SW 1271 (cell line): ENCODE data around the gene CCM2.

Experiments
- DNase-seq, 2 experiments: peaks; one replicate each; lab custom pipeline; 2025; lab: John Stamatoyannopoulos, UW

Gene CCM2

DNA sequence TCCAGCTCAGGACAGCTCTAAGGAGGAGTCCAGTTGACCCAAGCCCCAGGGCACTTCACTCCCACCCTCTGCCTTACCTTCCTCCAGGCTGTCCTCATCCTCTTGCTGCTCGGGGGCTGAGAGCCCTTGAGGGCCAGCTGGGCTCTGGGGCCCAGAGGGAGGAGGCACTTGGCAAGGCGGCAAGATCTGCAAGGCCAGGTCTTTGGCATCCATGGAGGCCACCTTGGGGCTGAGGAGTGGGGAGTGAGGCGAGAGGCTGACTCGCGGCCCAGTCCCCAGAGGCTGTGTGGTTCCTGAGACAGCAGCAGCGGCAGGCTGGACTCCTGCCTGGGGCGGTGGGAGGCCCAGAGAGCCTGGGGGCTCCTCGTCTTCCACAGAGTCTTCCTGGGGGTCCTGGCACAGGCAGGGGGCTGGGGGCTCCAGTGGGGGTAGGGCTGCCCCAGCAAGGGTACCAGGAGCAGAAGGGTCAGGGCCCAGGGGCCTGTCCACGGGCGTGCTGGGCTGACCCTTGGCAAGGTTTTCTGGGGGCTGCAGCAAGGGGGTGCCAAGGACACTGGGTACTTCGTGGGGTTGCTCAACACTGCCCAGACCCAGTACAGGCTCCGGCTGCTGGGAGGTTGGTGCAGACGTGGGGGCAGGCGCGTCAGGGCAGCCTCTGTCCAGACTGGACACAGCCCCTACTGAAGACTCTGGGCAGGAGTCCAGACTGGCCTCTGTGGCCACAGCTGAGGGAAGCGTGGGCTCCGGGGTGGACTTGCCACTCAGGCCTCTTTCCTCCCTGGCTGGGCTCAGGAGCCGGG lies 82.2 kb downstream of the CCM2 start:
- DNase-seq, result no peak

DNA sequence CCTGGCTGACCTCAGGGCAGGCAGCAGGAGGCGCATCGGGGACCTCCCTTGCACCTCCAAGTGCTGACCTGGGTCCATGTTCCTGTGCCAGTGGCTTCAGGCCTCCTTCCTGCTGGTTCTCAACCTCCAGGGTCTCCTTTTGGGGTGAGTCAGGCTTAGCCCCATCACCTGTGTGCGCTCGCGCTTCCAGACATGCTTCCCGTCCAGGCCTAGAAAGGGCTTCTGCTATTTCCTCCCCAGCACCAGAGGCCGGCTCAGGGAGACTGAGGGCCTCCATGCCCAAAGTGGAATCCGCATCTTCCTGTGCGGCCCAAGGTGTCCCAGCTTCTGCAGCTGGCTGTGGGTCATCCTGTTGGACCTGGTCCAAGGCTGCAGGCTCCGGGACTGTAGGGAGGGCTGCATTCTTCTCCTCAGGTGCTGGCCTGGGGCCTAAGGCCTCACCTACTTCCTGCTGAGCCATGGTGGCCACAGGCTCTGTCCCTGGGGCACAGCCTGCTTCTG lies 82.9 kb downstream of the CCM2 start:
- DNase-seq, result no peak

DNA sequence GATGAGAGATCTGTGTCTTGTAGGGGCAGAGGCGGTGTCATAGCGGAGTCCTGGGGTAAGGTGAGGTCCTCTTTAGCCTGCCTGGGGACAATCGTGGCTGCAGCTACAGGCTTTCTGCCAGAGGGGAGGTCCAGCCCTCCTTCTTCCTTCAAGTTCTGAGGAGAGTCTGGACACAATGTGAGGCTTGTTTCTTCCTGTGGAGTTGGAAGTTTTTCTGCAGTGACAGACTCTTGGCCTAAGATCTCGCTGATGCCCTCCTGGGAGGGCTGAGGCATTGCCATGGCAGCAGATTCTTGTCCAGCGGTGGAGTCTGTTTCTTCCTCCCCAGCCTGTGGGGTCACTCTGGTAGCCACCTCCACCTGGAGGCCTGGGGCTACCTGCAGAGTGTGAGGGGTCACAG lies 84.3 kb downstream of the CCM2 start:
- no peak for DNase-seq

- no peak for DNase-seq
Measured at GRCh38 chr7:45084901-45085618, 85.1 kb downstream of the CCM2 start.

DNA sequence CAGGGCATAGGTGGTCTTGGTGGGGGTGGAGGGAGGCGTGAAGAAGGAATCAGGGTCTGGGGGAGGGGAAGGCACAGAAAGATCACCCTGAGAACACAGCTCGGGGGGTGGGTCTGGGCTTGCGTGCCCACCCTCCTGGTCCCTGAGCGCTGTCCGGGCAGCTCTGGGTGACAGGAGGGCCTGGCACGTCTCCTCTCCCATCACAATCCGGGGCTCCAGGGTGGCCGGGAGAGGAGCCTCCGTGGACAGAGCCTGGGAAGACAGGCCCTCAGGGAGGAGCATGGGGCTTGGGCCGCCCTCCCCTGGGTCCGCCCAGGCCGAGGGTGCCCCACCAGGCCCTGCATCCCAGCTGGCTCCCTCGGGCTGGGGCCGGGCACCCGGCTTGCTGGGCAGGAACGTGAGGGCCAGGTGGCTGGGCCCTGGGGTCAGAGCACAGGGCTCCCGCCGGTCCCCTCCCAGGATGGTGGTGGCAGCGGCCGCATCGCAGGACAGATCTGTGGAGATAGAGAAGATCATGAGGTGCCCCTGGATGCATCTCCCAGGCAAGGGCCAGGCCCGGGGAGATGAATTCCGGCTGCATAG lies 85.7 kb downstream of the CCM2 start:
- DNase-seq, result no peak

- no peak for DNase-seq
Measured at GRCh38 chr7:45086331-45087065, 86.5 kb downstream of the CCM2 start.

DNA sequence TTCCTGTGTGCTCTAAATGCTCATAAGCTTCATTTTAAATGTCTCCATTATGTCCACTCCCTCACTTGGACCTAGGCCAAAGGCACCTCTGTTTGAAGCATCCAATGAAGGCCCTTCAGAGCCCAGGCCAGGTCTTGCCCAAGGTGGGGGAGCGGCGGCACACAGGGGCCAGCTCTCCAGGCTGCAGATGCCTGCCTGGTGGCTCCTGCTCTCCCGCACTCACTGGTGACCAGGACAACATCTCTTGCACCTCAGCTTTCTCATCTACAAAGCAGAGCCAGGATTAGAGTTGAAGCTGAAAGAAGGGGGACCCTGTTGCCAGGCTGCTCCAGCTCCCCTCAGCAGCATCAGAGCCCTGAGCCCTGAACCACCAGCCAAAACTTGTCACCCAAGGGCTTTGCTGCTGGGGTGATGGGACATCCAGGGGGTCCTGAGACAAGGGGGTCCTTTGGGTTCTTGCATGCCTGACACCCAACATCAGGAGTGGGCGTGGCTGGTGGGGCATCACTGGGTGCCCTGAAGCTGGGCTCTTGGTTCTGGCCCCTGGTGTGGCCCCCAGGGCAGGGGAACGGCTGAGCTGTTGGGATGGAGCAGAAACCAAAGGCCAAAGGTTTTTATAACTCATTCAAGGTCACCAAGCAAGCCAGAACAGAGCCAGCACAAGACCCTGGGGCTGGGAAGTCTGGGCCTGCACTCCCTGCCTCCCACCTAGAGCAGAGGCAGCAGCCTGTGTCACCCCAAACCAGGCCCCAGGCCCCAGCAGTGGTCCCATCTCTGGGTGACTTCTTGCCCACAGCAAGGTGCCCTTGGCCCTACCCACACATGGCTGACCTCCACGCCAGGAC lies 87.5 kb downstream of the CCM2 start:
- no peak for DNase-seq

- no peak for DNase-seq
Measured at GRCh38 chr7:45088146-45088701, 88.2 kb downstream of the CCM2 start.

GRCh38 chr7:45088821-45089340 lies 88.9 kb downstream of the CCM2 start, which contains the start of gene NACAD:
Gene NACAD, minus strand, starts transcription at chr7:45088969. Its CDS starts 75 bp downstream, at chr7:45088894.
- no peak for DNase-seq

GRCh38 chr7:45089341-45089891 lies 89.4 kb downstream of the CCM2 start:
- peak in 1 of 2 experiments; percentile 13 for DNase-seq

GRCh38 chr7:45092100-45092930 lies 92.3 kb downstream of the CCM2 start:
- no peak for DNase-seq

GRCh38 chr7:45092931-45093235 lies 92.9 kb downstream of the CCM2 start:
- no peak for DNase-seq

- DNase-seq, result no peak
Measured at GRCh38 chr7:45098983-45099839, 99.2 kb downstream of the CCM2 start.

DNA sequence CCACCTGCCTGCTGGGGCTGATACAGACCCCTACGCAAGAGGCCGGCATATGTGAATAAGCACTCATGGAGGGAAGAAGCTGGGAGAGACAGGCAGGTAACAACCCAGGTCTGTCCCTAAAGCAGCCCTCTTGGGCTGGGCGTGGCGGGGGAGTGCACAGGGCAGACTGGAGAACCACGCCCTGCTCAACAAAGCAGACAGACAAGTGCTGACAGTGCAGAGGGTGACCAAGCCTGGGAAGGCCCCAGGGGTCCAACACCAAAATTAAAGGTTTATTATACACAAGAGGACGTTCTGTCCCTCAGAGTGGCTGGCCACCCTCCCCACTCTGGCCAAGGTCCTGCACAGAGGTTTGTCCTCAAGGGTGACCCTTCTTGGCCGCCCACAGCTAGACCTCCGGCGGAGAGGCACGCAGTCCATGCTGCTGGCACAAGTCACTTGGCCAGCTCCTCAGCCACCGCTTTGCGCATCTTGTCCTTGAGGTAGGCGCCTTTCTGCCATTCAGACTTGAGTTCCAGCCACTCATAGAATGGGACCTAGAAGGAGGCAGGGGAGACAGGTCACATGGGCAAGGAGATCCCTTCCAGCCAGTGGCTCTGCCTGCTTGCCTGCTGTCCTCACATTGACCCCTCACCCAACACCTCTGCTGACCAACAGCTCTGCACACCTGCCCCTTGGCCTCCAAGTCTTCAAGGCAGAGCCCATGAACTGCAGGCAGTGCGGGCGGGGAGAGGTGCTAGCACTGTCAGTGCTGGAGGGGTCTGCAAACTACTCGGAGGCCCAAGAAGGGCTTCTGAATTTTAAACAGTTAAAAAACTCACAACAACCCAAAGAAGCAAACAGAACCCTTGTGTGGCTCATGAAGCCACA lies 100.1 kb downstream of the CCM2 start:
- no peak for DNase-seq

DNA sequence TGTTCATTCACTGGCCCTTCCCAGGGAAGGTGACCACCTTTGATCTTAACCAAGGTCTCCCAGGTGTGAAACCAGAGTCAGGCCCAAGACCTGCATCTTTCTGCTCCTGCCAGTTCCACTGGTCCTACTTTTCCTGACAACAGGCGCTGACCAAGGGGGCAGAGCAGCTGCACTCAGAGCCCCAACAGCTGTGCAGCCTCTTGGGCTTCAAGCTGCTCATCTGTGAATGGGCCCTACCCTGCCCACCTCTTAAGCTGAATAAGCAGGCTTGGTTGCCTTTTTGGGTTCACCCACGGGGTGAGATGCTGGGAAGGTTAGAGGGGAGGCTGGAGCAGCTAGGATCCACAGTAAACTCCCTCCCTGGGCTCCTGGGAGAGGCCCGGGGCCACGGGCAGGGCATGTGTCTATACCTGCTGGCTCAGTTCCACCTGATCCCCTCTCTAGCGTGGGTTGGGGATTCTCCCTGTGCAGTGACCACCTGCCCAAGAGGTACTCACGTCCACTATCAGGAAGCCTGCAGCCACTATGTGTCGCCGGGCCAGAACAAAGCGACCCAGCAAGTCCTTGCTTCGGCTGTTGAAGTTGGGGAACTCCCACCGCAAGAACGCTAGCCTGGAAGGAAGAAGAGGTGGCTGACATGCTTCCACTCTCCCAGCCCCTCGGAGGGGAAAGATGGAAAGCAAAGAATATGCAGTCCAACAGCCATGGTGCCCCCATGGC lies 100.9 kb downstream of the CCM2 start:
- no peak for DNase-seq

- no peak for DNase-seq
Measured at GRCh38 chr7:45101748-45102147, 101.7 kb downstream of the CCM2 start.
